Muscle of leg (tissue), 16 donors: ENCODE results near the gene FCMR. TPM values are rescaled to one million over a fixed set of nuclear protein-coding genes. Genes with fewer than 3 reads are reported as not detected.

Experiments used
- DNase-seq: peaks from one replicate; pipeline ENCODE4 v3.0.0; 2013
- H3K27ac ChIP-seq: one replicate; pipeline ENCODE4 v1.5.1; 2013; ENCODE audit warnings: mild to moderate bottlenecking, low read length, control low read depth
- H3K27me3 ChIP-seq: one replicate; pipeline ENCODE4 v1.6.1; 2013; ENCODE audit warnings: low read length; ENCODE audit not compliant: control insufficient read depth, insufficient read depth
- H3K36me3 ChIP-seq: one replicate; pipeline ENCODE4 v1.6.1; 2013; ENCODE audit warnings: low read length; ENCODE audit not compliant: control insufficient read depth, insufficient read depth
- H3K4me1 ChIP-seq: one replicate; pipeline ENCODE4 v1.6.1; 2013; ENCODE audit warnings: low read length; ENCODE audit not compliant: control insufficient read depth, insufficient read depth
- H3K4me3 ChIP-seq: one replicate; pipeline ENCODE4 v1.5.1; 2013; ENCODE audit warnings: low read length, control low read depth
- H3K9me3 ChIP-seq: replicated peaks from 2 replicates; pipeline ENCODE4 v1.6.1; 2013; ENCODE audit warnings: low read depth, low read length; ENCODE audit not compliant: control insufficient read depth
- WGBS: methylation state at CpG from one replicate; pipeline ENCODE4 v1.1.5; 2013; ENCODE audit warnings: missing lambda C conversion rate; ENCODE audit not compliant: insufficient coverage; 5-methylcytosine and 5-hydroxymethylcytosine counted together
- long read RNA-seq, 11 donors: transcript quantifications; one replicate each; lab custom pipeline, GENCODE V29; 2026
- polyA plus RNA-seq, 8 donors: library from polyadenylated mRNA; unstranded; fragments of 120-200 nt; gene quantifications; one replicate each; pipeline versions ENCODE4 v1.2.1 to v1.2.3, GENCODE V29; 2013; ENCODE audit warnings: inconsistent platforms in 1 of 8, low replicate concordance in 1 of 8; ENCODE audit not compliant: insufficient read length in 8 of 8, insufficient read depth in 1 of 8
- total RNA-seq: library from RNA; stranded (reverse); fragments of 120-200 nt; gene quantifications from one replicate; pipeline ENCODE4 v1.2.4, GENCODE V29; 2013

FCMR gene
- total RNA-seq (0.58 TPM), polyA plus RNA-seq (1 to 10 TPM in 7 of 8 donors, under 1 TPM in 1; 0.87 to 2.2 (median 1.4) TPM)
- long read RNA-seq, donor 1 = 0 reads
- long read RNA-seq, donor 2 = 0 reads
- long read RNA-seq, donor 3 = 0 reads
- long read RNA-seq, donor 4 = 0 reads
- long read RNA-seq, donor 5, partial matches to known transcripts = 0 of 1 reads
- long read RNA-seq, donor 5, other reads (novel, unspliced or antisense) = 0 of 1 reads
- long read RNA-seq, donor 6 = 0 reads
- long read RNA-seq, donor 7 = 0 reads
- long read RNA-seq, donor 8 = 0 reads
- long read RNA-seq, donor 9, partial matches to known transcripts = 0 of 1 reads
- long read RNA-seq, donor 9, other reads (novel, unspliced or antisense) = 0 of 1 reads
- long read RNA-seq, donor 10 = 0 reads
- long read RNA-seq, donor 11 = 0 reads

DNA sequence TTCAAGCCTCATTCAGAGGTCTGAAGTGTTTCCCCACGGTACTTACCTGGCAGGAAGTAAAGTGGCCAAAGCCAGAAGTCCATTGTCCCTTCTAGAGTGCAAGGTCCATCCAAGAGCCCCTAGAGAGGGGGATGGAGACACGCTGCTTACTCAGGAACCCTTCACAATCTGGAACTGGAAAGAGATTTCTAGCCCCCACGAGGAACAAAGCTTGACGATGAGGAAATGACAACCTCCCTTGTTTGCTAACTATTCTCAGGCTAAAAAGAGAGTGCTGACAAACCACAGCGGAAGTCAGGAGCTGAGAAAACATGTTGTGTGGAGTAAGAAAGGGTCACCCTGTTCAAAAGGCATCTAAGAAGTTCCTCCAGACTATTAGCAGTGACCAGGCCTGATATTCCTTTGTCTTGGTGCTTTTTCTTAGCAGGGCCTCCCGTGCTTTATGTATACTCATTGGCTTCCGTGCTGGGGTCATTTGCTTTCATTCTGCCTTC is at the start of gene FCMR:
FCMR (minus strand) TSS at position 170 of the 494 bp plus-strand sequence; CDS start at position 83, 87 bp downstream.
- 62% methylated on average over 2 of the region's 7 CpGs for whole genome bisulfite sequencing
- Histone ChIP-seq H3K36me3 (no peaks in the 10 kb centered on the region), H3K27me3 (no peaks in the 10 kb centered on the region), H3K4me1 (peaks cover 15% of the 10 kb centered on the region), H3K9me3 (no peaks in the 10 kb centered on the region), H3K4me3 (no peak within 1 kb of the TSS), H3K27ac (peak within 1 kb of the TSS; percentile 75)
- peak; percentile 79 for DNase-seq

GRCh38 chr1:206971029-206971655 is 49.4 kb upstream of the FCMR start:
- Histone ChIP-seq H3K4me3 (no peak overlapping the region), H3K27ac (no peak overlapping the region), H3K4me1 (no peaks in the 10 kb centered on the region), H3K27me3 (no peaks in the 10 kb centered on the region), H3K9me3 (no peaks in the 10 kb centered on the region), H3K36me3 (no peaks in the 10 kb centered on the region)
- DNase-seq = peak; percentile 23
- 60% methylated on average over 1 of the region's 2 CpGs for WGBS

- no peaks in the 10 kb centered on the region for H3K27me3 ChIP-seq
- no peak within 1 kb of the TSS for H3K27ac ChIP-seq
- no peaks in the 10 kb centered on the region for H3K36me3 ChIP-seq
- H3K9me3 ChIP-seq = no peaks in the 10 kb centered on the region
- no peak for DNase-seq
- H3K4me3 ChIP-seq = no peak within 1 kb of the TSS
- H3K4me1 ChIP-seq = no peaks in the 10 kb centered on the region
- WGBS = no CpG with 5 or more reads among the region's 2 CpGs
Observed at GRCh38 chr1:206970446-206970845, 48.7 kb upstream of the FCMR start, which contains the start of gene FCAMR. FCAMR (minus strand) TSS chr1:206970460; CDS start chr1:206970125, 335 bp downstream.

DNA sequence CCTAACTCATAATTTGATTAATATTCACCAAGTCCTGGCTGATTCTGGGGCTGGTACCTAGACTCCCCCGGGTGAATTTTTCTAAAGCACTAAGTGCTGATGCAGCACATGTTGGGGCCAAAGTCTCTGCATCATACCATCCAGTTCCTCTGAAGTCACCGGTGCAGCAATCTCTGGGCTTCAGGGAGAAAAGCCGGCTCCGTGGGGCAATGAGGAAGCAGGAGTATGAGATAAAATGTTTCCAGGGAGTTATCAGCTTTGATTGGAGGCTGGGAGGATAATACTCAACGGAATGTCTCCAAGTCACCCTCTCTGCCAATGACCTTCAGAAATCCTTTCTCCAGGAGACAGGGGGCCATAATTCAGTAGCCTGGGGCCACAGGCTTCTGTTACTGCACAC is 47.3 kb upstream of the FCMR start:
- 67% methylated on average over 1 of the region's 5 CpGs for WGBS
- no peak for DNase-seq
- Histone ChIP-seq H3K4me3 (no peak overlapping the region), H3K9me3 (no peaks in the 10 kb centered on the region), H3K36me3 (no peaks in the 10 kb centered on the region), H3K27ac (no peak overlapping the region), H3K4me1 (no peaks in the 10 kb centered on the region), H3K27me3 (no peaks in the 10 kb centered on the region)

DNA sequence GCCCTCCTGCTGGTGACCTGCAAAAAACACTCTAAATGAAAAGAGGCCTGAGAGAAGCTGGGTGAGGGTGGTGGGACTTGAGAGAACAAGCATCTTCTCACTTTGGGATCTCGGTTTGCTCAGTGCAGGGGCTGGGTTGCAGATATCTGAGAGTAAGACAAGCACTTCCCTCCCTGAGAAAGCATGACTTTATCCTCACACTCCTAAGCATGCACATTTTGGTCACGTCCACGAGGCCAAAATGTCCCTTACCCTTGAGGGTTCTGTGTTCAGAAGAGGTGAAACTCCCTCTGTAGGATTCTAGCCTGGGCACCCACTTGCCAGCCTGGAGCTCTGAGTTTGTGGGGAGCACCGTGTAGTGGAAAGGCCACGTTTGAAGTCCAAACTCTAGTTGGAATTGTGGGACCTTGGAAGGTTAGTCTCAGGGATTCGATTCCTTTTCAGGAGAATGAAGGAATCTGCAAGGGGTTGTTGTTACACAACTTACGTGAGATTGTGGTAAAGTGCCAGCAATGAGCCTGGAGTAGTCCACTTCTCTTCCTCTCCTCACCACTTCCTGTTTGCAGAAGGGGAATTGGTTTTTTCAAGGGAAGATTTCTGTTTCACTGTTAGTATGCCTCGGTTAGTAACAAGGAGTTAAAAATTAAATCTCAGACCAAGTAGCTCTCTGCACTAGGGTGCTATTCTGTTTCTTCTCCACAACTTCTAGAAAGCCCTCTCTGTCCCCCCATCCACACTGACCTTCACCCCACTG is 45.5 kb upstream of the FCMR start:
- Histone ChIP-seq H3K36me3 (no peaks in the 10 kb centered on the region), H3K4me3 (no peak overlapping the region), H3K4me1 (no peaks in the 10 kb centered on the region), H3K27ac (no peak overlapping the region), H3K27me3 (no peaks in the 10 kb centered on the region), H3K9me3 (no peaks in the 10 kb centered on the region)
- DNase-seq = peak; percentile 63
- WGBS = 78% methylated on average over 3 of the region's 8 CpGs

- Histone ChIP-seq H3K27me3 (no peaks in the 10 kb centered on the region), H3K9me3 (no peaks in the 10 kb centered on the region), H3K4me3 (no peak overlapping the region), H3K4me1 (no peaks in the 10 kb centered on the region), H3K36me3 (no peaks in the 10 kb centered on the region), H3K27ac (no peak overlapping the region)
- WGBS = 80% methylated on average over 1 of the region's 2 CpGs
- DNase-seq = no peak
Observed at GRCh38 chr1:206965781-206966180, 44.0 kb upstream of the FCMR start.

DNA sequence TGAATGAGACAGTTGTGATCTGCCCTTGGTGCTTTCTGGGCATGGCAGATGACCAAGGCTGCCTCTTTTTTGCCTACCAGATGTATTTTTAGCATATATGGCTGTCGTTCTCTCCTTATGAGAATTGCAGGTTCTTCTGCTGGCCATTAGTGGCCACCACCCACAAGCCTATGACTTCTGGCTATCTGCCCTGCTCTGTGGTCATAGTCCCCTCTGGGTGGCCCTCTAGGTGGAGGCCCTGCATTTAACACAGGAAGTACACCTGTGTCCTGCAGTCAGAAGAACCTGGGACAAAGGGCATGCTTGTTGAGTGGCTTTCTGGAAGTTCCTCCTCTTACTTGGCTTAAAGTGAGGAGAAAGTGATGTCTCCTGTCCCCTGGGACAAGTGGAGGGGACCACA is 42.0 kb upstream of the FCMR start:
- H3K9me3 ChIP-seq = no peaks in the 10 kb centered on the region
- no peaks in the 10 kb centered on the region for H3K4me1 ChIP-seq
- H3K27me3 ChIP-seq = no peaks in the 10 kb centered on the region
- WGBS = 100% methylated on average over 1 of the region's 1 CpG
- H3K4me3 ChIP-seq = no peak overlapping the region
- H3K36me3 ChIP-seq = no peaks in the 10 kb centered on the region
- DNase-seq = no peak
- no peak overlapping the region for H3K27ac ChIP-seq

- no peak overlapping the region for H3K27ac ChIP-seq
- no peak for DNase-seq
- WGBS = no CpG with 5 or more reads among the region's 5 CpGs
- no peaks in the 10 kb centered on the region for H3K27me3 ChIP-seq
- H3K4me1 ChIP-seq = no peaks in the 10 kb centered on the region
- no peak overlapping the region for H3K4me3 ChIP-seq
- no peaks in the 10 kb centered on the region for H3K36me3 ChIP-seq
- no peaks in the 10 kb centered on the region for H3K9me3 ChIP-seq
Observed at GRCh38 chr1:206963119-206963712, 41.5 kb upstream of the FCMR start.

DNA sequence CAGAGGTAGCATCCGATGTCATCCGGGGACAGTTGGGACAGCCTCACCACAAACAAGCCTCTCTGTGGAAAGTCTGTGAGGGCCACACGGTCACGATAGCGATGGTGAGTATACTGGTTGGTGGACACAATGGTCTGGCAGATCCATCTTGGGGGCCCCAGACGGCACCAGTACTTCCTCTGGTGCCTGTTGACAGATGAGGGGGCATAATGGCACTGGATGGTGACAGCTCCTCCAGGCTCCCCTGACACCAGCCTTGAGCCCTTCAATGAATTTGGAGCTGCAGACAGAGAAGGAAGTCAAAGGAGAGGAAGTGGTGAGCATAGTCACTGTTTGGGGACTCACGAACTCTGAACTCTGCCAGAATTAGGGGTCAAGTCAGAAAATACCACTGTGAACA is 40.5 kb upstream of the FCMR start:
- H3K4me1 ChIP-seq = no peaks in the 10 kb centered on the region
- H3K9me3 ChIP-seq = no peaks in the 10 kb centered on the region
- H3K36me3 ChIP-seq = no peaks in the 10 kb centered on the region
- DNase-seq = no peak
- WGBS = 83% methylated on average over 6 of the region's 7 CpGs
- H3K4me3 ChIP-seq = no peak overlapping the region
- no peak overlapping the region for H3K27ac ChIP-seq
- no peaks in the 10 kb centered on the region for H3K27me3 ChIP-seq
